C4-2B (cell line): ENCODE measurements around the gene KIRREL2.

Experiments used
- CTCF ChIP-seq: fragments of 450-650 bp; conservative IDR thresholded peaks from 2 replicates; pipeline ENCODE4 v1.5.1; 2017; ENCODE audit warnings: mild to moderate bottlenecking
- ZFX ChIP-seq: fragments of 450-650 bp; IDR thresholded peaks from 2 replicates; pipeline ENCODE4 v1.6.1; 2017

- no peak for TF ChIP-seq CTCF
- no peak for TF ChIP-seq ZFX
Measured at GRCh38 chr19:35874392-35874930, 17.8 kb downstream of the KIRREL2 start.
